Activated CD4-positive, CD25-positive, alpha-beta regulatory T cell (primary cell): ENCODE measurements around the gene DCP2.
A peak's percentile ranks its signal among the peaks of the same experiment; 100 is the strongest.
"Not testable (repeated sequence)": the region's sequence is repeated elsewhere in the genome, so short reads cannot be mapped to it uniquely, and the experiment has no call there.

Source experiments
- DNase-seq, 4 experiments: peaks; one replicate each; lab custom pipeline; 2025; lab: John Stamatoyannopoulos, UW

DCP2 gene

GRCh38 chr5:112976432-112977309, at the start of gene DCP2:
Gene DCP2 (plus strand): TSS chr5:112976798. CDS start chr5:112976934, 136 bp downstream.
- peak; percentile 78 to 91 (median 88) for DNase-seq

GRCh38 chr5:112929336-112930081, 47.1 kb upstream of the DCP2 start:
- no peak for DNase-seq

GRCh38 chr5:112930082-112930344, 46.6 kb upstream of the DCP2 start:
- DNase-seq, result no peak

GRCh38 chr5:112931473-112931872, 45.1 kb upstream of the DCP2 start:
- DNase-seq, result no peak

- DNase-seq, result no peak
These were observed 43.5 kb upstream of the DCP2 start for GRCh38 chr5:112933105-112933504.

- no peak for DNase-seq
These were observed 42.8 kb upstream of the DCP2 start for GRCh38 chr5:112933651-112934365.

GRCh38 chr5:112934366-112934663, 42.3 kb upstream of the DCP2 start:
- DNase-seq, result no peak

GRCh38 chr5:112935675-112936074, 40.9 kb upstream of the DCP2 start:
- no peak for DNase-seq

- no peak for DNase-seq
These were observed 38.3 kb upstream of the DCP2 start for GRCh38 chr5:112938286-112938685.

- DNase-seq, result no peak
These were observed 35.9 kb upstream of the DCP2 start for GRCh38 chr5:112940670-112941069.

GRCh38 chr5:112948458-112948857, 28.1 kb upstream of the DCP2 start:
- DNase-seq, result no peak

GRCh38 chr5:112951124-112951702, 25.4 kb upstream of the DCP2 start:
- DNase-seq, result no peak

GRCh38 chr5:112956606-112957005, 20.0 kb upstream of the DCP2 start:
- DNase-seq, result no peak

GRCh38 chr5:112957036-112957808, 19.4 kb upstream of the DCP2 start:
- no peak for DNase-seq

GRCh38 chr5:112958093-112959088, 18.2 kb upstream of the DCP2 start:
- DNase-seq, result no peak

GRCh38 chr5:112959872-112960271, 16.7 kb upstream of the DCP2 start:
- not testable (repeated sequence) for DNase-seq

- DNase-seq, result no peak
These were observed 16.3 kb upstream of the DCP2 start for GRCh38 chr5:112960315-112960714.

GRCh38 chr5:112960863-112961504, 15.6 kb upstream of the DCP2 start:
- no peak for DNase-seq

GRCh38 chr5:112963374-112963733, 13.2 kb upstream of the DCP2 start:
- not testable (repeated sequence) for DNase-seq

- no peak for DNase-seq
These were observed 10.8 kb upstream of the DCP2 start for GRCh38 chr5:112965733-112966306.
